GM12801 (cell line): Measurements from ENCODE around the gene ZNF326.

ENCODE experiments used
- CTCF ChIP-seq: IDR thresholded peaks from one replicate; pipeline ENCODE4 v1.5.1; 2011; ENCODE audit warnings: control low read depth; ENCODE audit not compliant: insufficient read length; ENCODE audit errors: extremely low read depth

The ZNF326 gene

GRCh38 chr1:90012300-90012699 lies 17.4 kb downstream of the ZNF326 start:
- no peak for TF ChIP-seq CTCF

- no peak for TF ChIP-seq CTCF
Observed at GRCh38 chr1:90023691-90024090, 28.8 kb downstream of the ZNF326 start.

GRCh38 chr1:90027281-90027680 lies 32.4 kb downstream of the ZNF326 start:
- TF ChIP-seq CTCF, result no peak

GRCh38 chr1:90039652-90040051 lies 44.7 kb downstream of the ZNF326 start:
- TF ChIP-seq CTCF, result no peak

GRCh38 chr1:90043586-90043985 lies 48.7 kb downstream of the ZNF326 start:
- no peak for TF ChIP-seq CTCF

GRCh38 chr1:90044346-90044745 lies 49.4 kb downstream of the ZNF326 start:
- TF ChIP-seq CTCF, result no peak

- no peak for TF ChIP-seq CTCF
Observed at GRCh38 chr1:90045853-90046563, 51.1 kb downstream of the ZNF326 start.
